Tibial artery (tissue), 4 donors: ENCODE results near the gene CCDC122.

Experiments used
- DNase-seq, 2 donors: peaks; one replicate each; pipeline ENCODE4 v3.0.0-alpha.2; 2019
- H3K27ac ChIP-seq, 2 donors: fragments of 200-600 bp; sonication (generic) in 1 of 2; 1 replicate in 1 of 2; 2 replicates in 1 of 2; pipeline ENCODE4 v1.5.1; 2018 to 2019; ENCODE audit warnings: mild to moderate bottlenecking in 1 of 2
- H3K27me3 ChIP-seq, 2 donors: fragments of 200-600 bp; sonication (generic) in 1 of 2; one replicate each; pipeline versions ENCODE4 v1.5.1 to v1.6.0; 2016 to 2019
- H3K36me3 ChIP-seq, 3 donors: fragments of 200-600 bp; sonication (generic) in 2 of 3; one replicate each; pipeline ENCODE4 v1.5.1; 2016 to 2019; ENCODE audit warnings: mild to moderate bottlenecking in 2 of 3
- H3K4me1 ChIP-seq, 4 donors: fragments of 200-600 bp; sonication (generic) in 2 of 4; 1 replicate in 3 of 4; 2 replicates in 1 of 4; pipeline ENCODE4 v1.5.1; 2016 to 2019
- H3K4me3 ChIP-seq, 2 donors: fragments of 200-600 bp; sonication (generic) in 1 of 2; 1 replicate in 1 of 2; 2 replicates in 1 of 2; pipeline ENCODE4 v1.5.1; 2018 to 2019; ENCODE audit warnings: mild to moderate bottlenecking in 2 of 2
- H3K9me3 ChIP-seq, 3 donors: fragments of 200-600 bp; sonication (generic) in 1 of 3; one replicate each; pipeline ENCODE4 v1.5.1; 2016 to 2019
- CTCF ChIP-seq, 2 experiments: fragments of 200-600 bp in 1 of 2; fragments of 450-650 bp in 1 of 2; IDR thresholded peaks; one replicate each; pipeline ENCODE4 v1.5.1; 2017 to 2019; ENCODE audit warnings: antibody characterized with exemption in 2 of 2, mild to moderate bottlenecking in 1 of 2, moderate library complexity in 1 of 2
- intact Hi-C: fragments of 100-400 bp; cut with DNase I; formaldehyde crosslinking; loops from one replicate; pipeline ENCODE4 v1.15.0; 2023; ENCODE audit warnings: low total_unique reads

Gene CCDC122

GRCh38 chr13:43805071-43805468 is 74.5 kb downstream of the CCDC122 start:
- intact Hi-C loops: loop anchor here (10.0 kb wide), 4 partner anchors 500 to 1210 kb away; no protein-coding TSS in a partner anchor
- no peak for DNase-seq
- no peak overlapping the region for H3K4me3 ChIP-seq

GRCh38 chr13:43804461-43805070 is 75.0 kb downstream of the CCDC122 start:
- Histone ChIP-seq H3K9me3 (no peaks in the 10 kb centered on the region), H3K27ac (no peak overlapping the region), H3K4me1 (peaks cover 0 to 5% (median 4%) of the 10 kb centered on the region in 4 donors), H3K27me3 (no peaks in the 10 kb centered on the region), H3K4me3 (no peak overlapping the region), H3K36me3 (no peaks in the 10 kb centered on the region)
- intact Hi-C loops: loop anchor here (10.0 kb wide), 4 partner anchors 500 to 1210 kb away; no protein-coding TSS in a partner anchor
- peak; percentile 50 to 70 for TF ChIP-seq CTCF (IDR thresholded peaks at IDR 0.05)
- DNase-seq: no peak

More at GRCh38 chr13:43805071-43805468, 74.5 kb downstream of the CCDC122 start:
- no peaks in the 10 kb centered on the region for H3K9me3 ChIP-seq
- no peak overlapping the region for H3K27ac ChIP-seq
- no peaks in the 10 kb centered on the region for H3K27me3 ChIP-seq
- no peak for TF ChIP-seq CTCF (IDR thresholded peaks at IDR 0.05)
- no peaks in the 10 kb centered on the region for H3K36me3 ChIP-seq
- H3K4me1 ChIP-seq: peaks cover 0 to 5% (median 4%) of the 10 kb centered on the region in 4 donors

- Histone ChIP-seq H3K36me3 (no peaks in the 10 kb centered on the region), H3K9me3 (no peaks in the 10 kb centered on the region), H3K27ac (no peak overlapping the region), H3K27me3 (no peaks in the 10 kb centered on the region), H3K4me3 (no peak overlapping the region), H3K4me1 (peaks cover 0 to 5% (median 4%) of the 10 kb centered on the region in 4 donors)
- no peak for DNase-seq
- intact Hi-C loops: loop anchor here (10.0 kb wide), 4 partner anchors 498 to 1208 kb away; no protein-coding TSS in a partner anchor
- no peak for TF ChIP-seq CTCF (IDR thresholded peaks at IDR 0.05)
Measured at GRCh38 chr13:43802511-43802910, 77.0 kb downstream of the CCDC122 start.

GRCh38 chr13:43800828-43801227 is 78.7 kb downstream of the CCDC122 start:
- no peak overlapping the region for H3K27ac ChIP-seq
- H3K4me1 ChIP-seq: peaks cover 0 to 5% (median 4%) of the 10 kb centered on the region in 4 donors
- no peaks in the 10 kb centered on the region for H3K27me3 ChIP-seq
- intact Hi-C loops: loop anchor here (10.0 kb wide), 4 partner anchors 496 to 1206 kb away; no protein-coding TSS in a partner anchor
- no peak for TF ChIP-seq CTCF (IDR thresholded peaks at IDR 0.05)
- no peak for DNase-seq
- no peaks in the 10 kb centered on the region for H3K9me3 ChIP-seq
- H3K36me3 ChIP-seq: no peaks in the 10 kb centered on the region
- no peak overlapping the region for H3K4me3 ChIP-seq

- no peak for TF ChIP-seq CTCF (IDR thresholded peaks at IDR 0.05)
- no peaks in the 10 kb centered on the region for H3K36me3 ChIP-seq
- no peaks in the 10 kb centered on the region for H3K27me3 ChIP-seq
- no peak for DNase-seq
- no peaks in the 10 kb centered on the region for H3K9me3 ChIP-seq
- H3K27ac ChIP-seq: no peak overlapping the region
- H3K4me1 ChIP-seq: no peaks in the 10 kb centered on the region
- intact Hi-C loops: no loop called here
- no peak overlapping the region for H3K4me3 ChIP-seq
Measured at GRCh38 chr13:43799191-43799590, 80.3 kb downstream of the CCDC122 start.
